ENCODE data around the gene KDM2B. TPM values are rescaled to one million over a fixed set of nuclear protein-coding genes. Genes with fewer than 3 reads are reported as not detected.

Gene KDM2B
- total and polyA plus RNA-seq, 2 donors (not counting 1 experiment from before 2014, with no cell fraction given): 108 to 126 TPM

DNA sequence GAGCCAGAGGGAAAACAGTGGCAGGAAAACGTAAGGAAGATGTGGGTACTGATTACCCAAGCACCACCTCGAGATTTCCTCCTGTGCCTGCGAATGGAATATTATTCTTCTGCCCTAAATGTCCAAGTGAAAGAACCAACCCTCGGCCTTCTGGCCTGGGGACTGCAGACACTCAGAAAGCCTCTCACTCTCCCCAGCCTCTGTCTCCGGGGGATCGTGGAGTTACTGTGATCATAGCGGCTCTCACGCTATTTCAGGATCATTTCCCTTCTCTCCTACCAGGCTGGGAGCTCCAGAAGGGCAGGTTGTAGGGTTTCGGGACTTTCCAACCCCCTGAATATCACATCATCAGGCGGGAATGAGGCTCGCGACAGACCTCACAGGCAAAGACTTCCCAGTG is 68.9 kb downstream of the KDM2B start:
- H3K9ac ChIP-seq (ENCODE audit: low read length): no peak overlapping the region
- H3K36me3 ChIP-seq (replicated peaks in 1 of 2; ENCODE audit: control extremely low read depth in 1 of 2, control insufficient read depth in 1 of 2, extremely low read depth in 1 of 2, insufficient read depth in 2 of 2, low read length in 1 of 2): peaks cover 0 to 54% of the 10 kb centered on the region in 2 experiments
- peaks cover 14 to 20% of the 10 kb centered on the region in 2 donors for H3K4me1 ChIP-seq (ENCODE audit: control insufficient read depth in 2 of 2, insufficient read depth in 2 of 2, low read length in 2 of 2)
- Mint-ChIP-seq H3K4me3 (no peak overlapping the region), H3K27ac (no peak overlapping the region), H3K27me3 (no peaks in the 10 kb centered on the region), H3K4me1 (peaks cover 22% of the 10 kb centered on the region), H3K9me3 (ENCODE audit: insufficient read depth) (no peaks in the 10 kb centered on the region)
- no peak overlapping the region for H2AFZ ChIP-seq (ENCODE audit: insufficient read depth, low read depth, low read length, poor library complexity, severe bottlenecking)
- intact Hi-C loops (cut with micrococcal nuclease): no loop called here
- H3K4me2 ChIP-seq (replicated peaks; ENCODE audit: low read depth, low read length, poor library complexity, severe bottlenecking): no peak overlapping the region
- POLR2A ChIA-PET: no interaction called here
- no peaks in the 10 kb centered on the region for H3K27me3 ChIP-seq (replicated peaks in 1 of 4; ENCODE audit: control extremely low read depth in 1 of 4, control insufficient read depth in 3 of 4, insufficient read depth in 4 of 4, low read length in 3 of 4)
- TF ChIP-seq EZH2 (IDR thresholded peaks at IDR 0.05; ENCODE audit: borderline replicate concordance, insufficient read depth, low read depth, low read length, poor library complexity, severe bottlenecking): no peak
- TF ChIP-seq, protein P1, sequence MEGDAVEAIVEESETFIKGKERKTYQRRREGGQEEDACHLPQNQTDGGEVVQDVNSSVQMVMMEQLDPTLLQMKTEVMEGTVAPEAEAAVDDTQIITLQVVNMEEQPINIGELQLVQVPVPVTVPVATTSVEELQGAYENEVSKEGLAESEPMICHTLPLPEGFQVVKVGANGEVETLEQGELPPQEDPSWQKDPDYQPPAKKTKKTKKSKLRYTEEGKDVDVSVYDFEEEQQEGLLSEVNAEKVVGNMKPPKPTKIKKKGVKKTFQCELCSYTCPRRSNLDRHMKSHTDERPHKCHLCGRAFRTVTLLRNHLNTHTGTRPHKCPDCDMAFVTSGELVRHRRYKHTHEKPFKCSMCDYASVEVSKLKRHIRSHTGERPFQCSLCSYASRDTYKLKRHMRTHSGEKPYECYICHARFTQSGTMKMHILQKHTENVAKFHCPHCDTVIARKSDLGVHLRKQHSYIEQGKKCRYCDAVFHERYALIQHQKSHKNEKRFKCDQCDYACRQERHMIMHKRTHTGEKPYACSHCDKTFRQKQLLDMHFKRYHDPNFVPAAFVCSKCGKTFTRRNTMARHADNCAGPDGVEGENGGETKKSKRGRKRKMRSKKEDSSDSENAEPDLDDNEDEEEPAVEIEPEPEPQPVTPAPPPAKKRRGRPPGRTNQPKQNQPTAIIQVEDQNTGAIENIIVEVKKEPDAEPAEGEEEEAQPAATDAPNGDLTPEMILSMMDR (IDR thresholded peaks at IDR 0.05): no peak
- no peak overlapping the region for H3K27ac ChIP-seq (ENCODE audit: low read length in 2 of 2)
- no peak for ATAC-seq (ENCODE audit: low read depth)
- no peaks in the 10 kb centered on the region for H3K9me3 ChIP-seq (ENCODE audit: control extremely low read depth in 1 of 3, control insufficient read depth in 2 of 3, insufficient read depth in 1 of 3, low read length in 2 of 3)
- H3K4me3 ChIP-seq (ENCODE audit: control extremely low read depth in 1 of 5, extremely low read depth in 1 of 5, insufficient read depth in 1 of 5, low read depth in 2 of 5, low read length in 4 of 5): no peak overlapping the region
- WGBS (ENCODE audit: insufficient coverage): 98% methylated on average over 7 of the region's 12 CpGs
- CTCF ChIA-PET: no interaction called here
- H3K79me2 ChIP-seq (ENCODE audit: control insufficient read depth, insufficient read depth, low read length): peaks cover 45% of the 10 kb centered on the region
- DNase-seq: no peak
- H4K20me1 ChIP-seq (ENCODE audit: control insufficient read depth, insufficient read depth, low read length, poor library complexity, severe bottlenecking): no peaks in the 10 kb centered on the region

DNA sequence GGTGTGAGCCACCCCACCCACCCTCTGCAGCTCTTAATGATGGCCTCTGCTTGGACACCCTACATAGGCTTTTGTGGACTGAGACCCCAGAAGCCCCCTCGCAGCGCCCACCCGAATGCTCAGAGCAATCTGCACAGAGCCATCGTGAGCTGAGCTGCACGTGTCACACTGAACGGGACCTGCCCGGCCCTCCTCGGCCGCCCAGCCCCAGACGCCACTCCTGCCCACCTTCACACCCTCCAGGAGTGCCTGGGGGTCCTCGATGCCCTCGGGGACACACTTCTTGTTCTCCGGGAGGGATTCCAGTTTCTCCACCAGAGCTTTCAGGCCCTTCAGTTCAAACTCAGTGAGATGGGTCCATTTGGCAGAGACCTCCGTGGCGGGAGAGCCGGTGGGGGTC is 71.5 kb downstream of the KDM2B start:
- H3K9me3 Mint-ChIP-seq (ENCODE audit: insufficient read depth): no peaks in the 10 kb centered on the region
- ChIA-PET POLR2A (no interaction called here), CTCF (interaction anchor here (0.9 to 1.6 kb wide), 3 partner anchors 10 to 36 kb away, joined by 3 to 6 read pairs (median 4); no protein-coding TSS in a partner anchor)
- Histone ChIP-seq H2AFZ (ENCODE audit: insufficient read depth, low read depth, low read length, poor library complexity, severe bottlenecking) (no peak overlapping the region), H3K27ac (ENCODE audit: low read length in 2 of 2) (no peak overlapping the region), H3K9me3 (ENCODE audit: control extremely low read depth in 1 of 3, control insufficient read depth in 2 of 3, insufficient read depth in 1 of 3, low read length in 2 of 3) (no peaks in the 10 kb centered on the region), H3K9ac (ENCODE audit: low read length) (no peak overlapping the region), H3K4me3 (ENCODE audit: control extremely low read depth in 1 of 5, extremely low read depth in 1 of 5, insufficient read depth in 1 of 5, low read depth in 2 of 5, low read length in 4 of 5) (no peak overlapping the region), H3K36me3 (replicated peaks in 1 of 2; ENCODE audit: control extremely low read depth in 1 of 2, control insufficient read depth in 1 of 2, extremely low read depth in 1 of 2, insufficient read depth in 2 of 2, low read length in 1 of 2) (peaks cover 0 to 54% of the 10 kb centered on the region in 2 experiments), H3K4me2 (replicated peaks; ENCODE audit: low read depth, low read length, poor library complexity, severe bottlenecking) (no peak overlapping the region), H3K4me1 (ENCODE audit: control insufficient read depth in 2 of 2, insufficient read depth in 2 of 2, low read length in 2 of 2) (peaks cover 11 to 13% of the 10 kb centered on the region in 2 donors), H3K27me3 (replicated peaks in 1 of 4; ENCODE audit: control extremely low read depth in 1 of 4, control insufficient read depth in 3 of 4, insufficient read depth in 4 of 4, low read length in 3 of 4) (no peaks in the 10 kb centered on the region), H3K79me2 (ENCODE audit: control insufficient read depth, insufficient read depth, low read length) (peaks cover 37% of the 10 kb centered on the region), H4K20me1 (ENCODE audit: control insufficient read depth, insufficient read depth, low read length, poor library complexity, severe bottlenecking) (peaks cover 9% of the 10 kb centered on the region)
- ATAC-seq (ENCODE audit: low read depth): no peak
- 95% methylated on average over 16 of the region's 16 CpGs for WGBS (ENCODE audit: insufficient coverage)
- intact Hi-C loops (cut with micrococcal nuclease): no loop called here
- no peaks in the 10 kb centered on the region for H3K27me3 Mint-ChIP-seq
- peaks cover 18% of the 10 kb centered on the region for H3K4me1 Mint-ChIP-seq
- TF ChIP-seq EZH2 (IDR thresholded peaks at IDR 0.05; ENCODE audit: borderline replicate concordance, insufficient read depth, low read depth, low read length, poor library complexity, severe bottlenecking): no peak
- TF ChIP-seq, protein P1 (IDR thresholded peaks at IDR 0.05): no peak
- no peak overlapping the region for H3K27ac Mint-ChIP-seq
- DNase-seq: no peak
- no peak overlapping the region for H3K4me3 Mint-ChIP-seq
